Liver (tissue), 9 donors: Measurements from ENCODE around the gene SLC17A9. TPM values are rescaled to one million over a fixed set of nuclear protein-coding genes. Genes with fewer than 3 reads are reported as not detected.

Experiments used
- DNase-seq: peaks from one replicate; pipeline ENCODE4 v3.0.0-alpha.2; 2017; ENCODE audit warnings: low spot score
- H3K27ac ChIP-seq, 2 donors: one replicate each; pipeline ENCODE4 v1.7.0; 2013; ENCODE audit warnings: inconsistent platforms in 2 of 2, low read length in 2 of 2, control low read depth in 1 of 2, low read depth in 1 of 2, mild to moderate bottlenecking in 1 of 2
- H3K27me3 ChIP-seq, 4 donors: one replicate each; pipeline versions ENCODE4 v1.6.1 to v1.7.0; 2013; ENCODE audit warnings: low read length in 3 of 4, inconsistent platforms in 1 of 4, mild to moderate bottlenecking in 1 of 4, moderate library complexity in 1 of 4; ENCODE audit not compliant: control insufficient read depth in 4 of 4, insufficient read depth in 4 of 4
- H3K36me3 ChIP-seq, 4 donors: one replicate each; pipeline versions ENCODE4 v1.6.1 to v1.7.0; 2013; ENCODE audit warnings: low read length in 3 of 4, mild to moderate bottlenecking in 3 of 4, low read depth in 1 of 4, moderate library complexity in 1 of 4; ENCODE audit not compliant: control insufficient read depth in 4 of 4, insufficient read depth in 3 of 4
- H3K4me1 ChIP-seq, 4 donors: one replicate each; pipeline versions ENCODE4 v1.6.1 to v1.7.0; 2013; ENCODE audit warnings: low read length in 3 of 4, mild to moderate bottlenecking in 3 of 4, moderate library complexity in 1 of 4; ENCODE audit not compliant: control insufficient read depth in 4 of 4, insufficient read depth in 4 of 4
- H3K4me3 ChIP-seq, 3 donors: one replicate each; pipeline versions ENCODE4 v1.6.1 to v1.7.0; 2013; ENCODE audit warnings: low read length in 3 of 3, control low read depth in 1 of 3, low read depth in 1 of 3, mild to moderate bottlenecking in 1 of 3
- H3K9ac ChIP-seq, 2 donors: one replicate each; pipeline ENCODE4 v1.7.0; 2013; ENCODE audit warnings: low read length in 2 of 2, mild to moderate bottlenecking in 2 of 2, moderate library complexity in 2 of 2, control low read depth in 1 of 2, low read depth in 1 of 2
- H3K9me3 ChIP-seq, 4 donors: one replicate each; pipeline versions ENCODE4 v1.6.1 to v1.7.0; 2013; ENCODE audit warnings: low read length in 3 of 4; ENCODE audit not compliant: control insufficient read depth in 4 of 4
- ATF3 ChIP-seq: IDR thresholded peaks from 2 replicates; pipeline ENCODE4 v1.6.1; 2016; ENCODE audit warnings: antibody characterized with exemption
- FOXA2 ChIP-seq: IDR thresholded peaks from 2 replicates; pipeline ENCODE4 v1.6.1; 2016; ENCODE audit warnings: antibody characterized with exemption
- NR2F2 ChIP-seq: IDR thresholded peaks from 2 replicates; pipeline ENCODE4 v1.6.1; 2016; ENCODE audit warnings: antibody characterized with exemption
- RAD21 ChIP-seq, 2 donors: IDR thresholded peaks; 2 replicates each; pipeline ENCODE4 v1.6.1; 2016; ENCODE audit warnings: antibody characterized with exemption in 2 of 2, mild to moderate bottlenecking in 2 of 2
- REST ChIP-seq: IDR thresholded peaks from 2 replicates; pipeline ENCODE4 v1.6.1; 2016; ENCODE audit warnings: antibody characterized with exemption, mild to moderate bottlenecking
- ZBTB33 ChIP-seq: IDR thresholded peaks from 2 replicates; pipeline ENCODE4 v1.6.1; 2016; ENCODE audit warnings: antibody characterized with exemption
- WGBS: extraction: QIAGEN DNeasy Blood & Tissue Kit; methylation state at CpG from one replicate; pipeline ENCODE4 v1.1.7; 2013; 5-methylcytosine and 5-hydroxymethylcytosine counted together
- polyA plus RNA-seq, 2 donors: library from polyadenylated mRNA; stranded (reverse) in 1 of 2; unstranded in 1 of 2; fragments of 200-250 nt in 1 of 2; fragments of >200 nt in 1 of 2; fragmentation: Nextera tagmentation in 1 of 2; extraction: Ambion mirVana in 1 of 2; gene quantifications; one replicate each; pipeline versions ENCODE4 v1.2.1 to v1.2.3, GENCODE V29; 2013 to 2015
- total RNA-seq, 2 donors: library from RNA; depleted of rRNA; stranded (reverse); fragments of >200 nt; gene quantifications; one replicate each; pipeline ENCODE4 v1.2.3, GENCODE V29; 2014
- donor health status: healthy.
- donor health status: healthy.
- donor health status: healthy.
- donor health status: healthy.
- donor health status: healthy.

Gene SLC17A9
- total and polyA plus RNA-seq, 4 donors, result 16.0 to 138 (median 64.6) TPM

DNA sequence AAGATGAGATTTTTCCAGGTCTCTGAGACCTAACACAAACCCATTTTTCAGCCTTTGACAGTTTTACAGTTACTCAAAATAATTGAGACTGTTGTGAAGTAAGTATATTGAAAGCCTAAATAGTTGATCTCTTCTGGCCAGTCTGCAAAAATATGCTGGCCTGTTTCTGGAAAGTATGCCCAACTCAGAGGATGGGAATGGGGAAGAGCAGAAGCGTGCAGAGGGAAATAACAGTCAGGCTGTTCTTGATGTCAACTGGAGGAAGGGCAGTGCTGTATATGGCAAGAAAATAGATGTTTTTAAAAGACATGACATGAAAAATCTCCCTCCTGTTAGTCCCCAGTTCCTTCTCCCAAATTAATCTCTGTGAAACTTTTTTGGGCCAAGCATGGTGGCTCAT lies 10.7 kb upstream of the SLC17A9 start:
- H3K36me3 ChIP-seq, result peaks cover 9 to 39% (median 34%) of the 10 kb centered on the region in 4 donors
- no peak for DNase-seq
- H3K27ac ChIP-seq, result no peak overlapping the region
- H3K27me3 ChIP-seq, result no peaks in the 10 kb centered on the region
- WGBS, result 97% methylated on average over 1 of the region's 1 CpG
- H3K9me3 ChIP-seq, result no peaks in the 10 kb centered on the region
- H3K9ac ChIP-seq, result no peak overlapping the region
- H3K4me3 ChIP-seq, result no peak overlapping the region
- TF ChIP-seq ZBTB33, result no peak
- TF ChIP-seq FOXA2, result no peak
- TF ChIP-seq NR2F2, result no peak
- no peak for TF ChIP-seq RAD21 (IDR thresholded peaks at IDR 0.05)
- no peak for TF ChIP-seq ATF3
- peaks cover 3 to 26% (median 19%) of the 10 kb centered on the region in 4 donors for H3K4me1 ChIP-seq

GRCh38 chr20:62942456-62942855 lies 10.1 kb upstream of the SLC17A9 start:
- no peak for DNase-seq
- Histone ChIP-seq H3K36me3 (peaks cover 9 to 41% (median 34%) of the 10 kb centered on the region in 4 donors), H3K4me1 (peaks cover 3 to 27% (median 21%) of the 10 kb centered on the region in 4 donors)

More at GRCh38 chr20:62942456-62942855, 10.1 kb upstream of the SLC17A9 start:
- Histone ChIP-seq H3K27ac (no peak overlapping the region), H3K9ac (no peak overlapping the region), H3K27me3 (no peaks in the 10 kb centered on the region), H3K9me3 (no peaks in the 10 kb centered on the region), H3K4me3 (no peak overlapping the region)
- 82% methylated on average over 2 of the region's 2 CpGs for WGBS
- TF ChIP-seq REST (no peak), ATF3 (no peak), RAD21 (IDR thresholded peaks at IDR 0.05) (no peak)
